Stimulated activated CD4-positive, alpha-beta T cell treated with anti-CD3 and anti-CD28 coated beads, Interleukin-1b, Interleukin-23, amount 100 ng/mL, for 4 hours (primary cell): ENCODE results near the gene CDH26.
"Not testable (repeated sequence)": the region's sequence is repeated elsewhere in the genome, so short reads cannot be mapped to it uniquely, and the experiment has no call there.

Experiments used
- DNase-seq, 2 donors: peaks; one replicate each; pipeline ENCODE4 v3.0.0-alpha.2; 2020; ENCODE audit warnings: low read depth in 2 of 2

Gene CDH26

DNA sequence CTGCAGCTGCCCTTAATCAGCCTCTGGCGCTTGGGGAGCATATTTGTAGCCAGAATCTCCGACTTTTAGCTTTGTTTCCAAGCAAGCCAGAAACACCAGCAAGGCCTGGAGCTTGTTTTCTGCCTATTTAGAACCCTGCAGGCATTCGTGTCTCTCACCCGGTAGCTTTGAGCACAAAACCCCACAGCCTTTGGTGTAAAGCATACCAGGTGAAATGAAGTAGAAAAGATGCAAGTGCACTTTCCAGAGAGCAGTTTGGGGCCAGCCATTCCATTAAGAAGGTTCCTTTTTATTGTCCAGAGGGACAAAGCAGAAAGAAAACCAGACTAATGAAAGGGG, 17.3 kb upstream of the CDH26 start:
- DNase-seq: no peak

DNA sequence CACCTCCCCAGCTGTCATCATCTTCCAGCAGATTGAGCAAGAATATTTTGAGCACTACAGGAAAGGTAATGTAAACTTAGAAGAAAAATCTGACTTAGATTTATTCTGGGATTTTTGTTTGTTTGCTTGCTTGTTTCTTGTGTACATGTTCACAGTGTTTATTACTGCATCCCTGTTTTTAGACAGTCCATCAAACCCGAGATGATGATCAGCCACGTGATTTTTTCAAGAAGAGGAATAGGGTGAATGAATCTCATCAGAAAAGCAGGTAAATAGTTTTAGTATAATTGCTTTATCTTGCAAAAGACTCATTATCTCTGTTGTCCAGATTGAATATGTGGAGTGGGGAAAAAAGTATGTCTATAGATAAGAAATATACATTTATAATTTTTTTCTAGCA, 16.0 kb upstream of the CDH26 start:
- DNase-seq: no peak

DNA sequence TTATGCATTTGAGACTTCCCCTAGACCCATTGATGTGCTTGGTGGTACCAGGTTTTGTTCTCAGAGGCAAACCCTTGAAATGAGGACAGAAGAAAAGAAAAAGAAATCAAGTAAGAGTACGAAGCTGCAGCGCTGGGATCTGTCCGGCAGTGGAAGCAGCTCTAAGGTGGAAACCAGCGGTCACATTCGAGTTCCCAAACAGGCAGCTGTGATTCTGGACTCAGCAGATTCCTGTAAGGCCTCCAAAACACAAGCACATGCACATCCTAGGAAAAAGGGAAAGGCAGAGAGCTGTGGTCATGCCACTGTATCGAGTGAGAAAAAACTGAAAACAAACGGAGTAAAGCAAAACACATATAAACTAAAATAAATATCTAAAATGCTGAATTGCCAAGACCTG, 13.5 kb upstream of the CDH26 start:
- no peak for DNase-seq

DNA sequence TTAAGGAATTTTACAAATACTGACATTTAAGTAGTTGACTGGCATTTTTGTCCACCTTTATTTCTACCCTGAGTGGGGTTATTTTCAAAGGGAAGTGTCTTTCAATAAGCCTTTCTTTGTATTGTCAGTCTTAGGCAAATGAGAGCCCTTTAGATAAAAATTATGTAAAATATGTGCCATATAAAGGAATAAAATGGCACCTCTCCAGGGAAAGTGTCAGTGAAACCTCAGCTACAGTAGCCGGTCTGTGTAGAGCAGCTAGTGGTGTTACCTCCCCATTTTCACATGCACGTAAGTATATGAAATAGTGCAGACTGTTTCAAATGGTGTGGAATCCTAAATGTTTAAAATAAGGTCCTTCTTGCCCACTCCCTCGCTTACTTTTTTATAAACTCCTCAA, 13.0 kb upstream of the CDH26 start:
- DNase-seq: no peak

DNA sequence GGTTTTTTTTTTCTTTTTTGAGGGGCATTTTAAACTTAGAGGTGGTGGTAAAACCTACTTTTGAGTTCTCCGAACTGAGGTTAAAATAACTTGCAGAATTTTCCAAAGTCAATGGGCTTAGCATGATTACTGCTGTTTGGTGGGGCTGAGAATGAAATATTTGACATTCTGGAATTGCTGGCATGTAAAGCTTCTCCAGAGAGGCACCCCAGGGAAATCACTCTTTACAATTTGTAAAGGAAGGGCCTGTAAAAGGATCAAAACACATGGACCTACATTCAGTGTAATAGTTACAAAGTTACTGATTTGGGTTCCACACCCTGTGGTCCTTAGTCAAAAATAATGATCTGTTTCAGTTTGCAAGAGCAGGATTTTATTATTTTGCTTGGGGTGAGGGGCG, 12.5 kb upstream of the CDH26 start:
- DNase-seq: no peak

DNA sequence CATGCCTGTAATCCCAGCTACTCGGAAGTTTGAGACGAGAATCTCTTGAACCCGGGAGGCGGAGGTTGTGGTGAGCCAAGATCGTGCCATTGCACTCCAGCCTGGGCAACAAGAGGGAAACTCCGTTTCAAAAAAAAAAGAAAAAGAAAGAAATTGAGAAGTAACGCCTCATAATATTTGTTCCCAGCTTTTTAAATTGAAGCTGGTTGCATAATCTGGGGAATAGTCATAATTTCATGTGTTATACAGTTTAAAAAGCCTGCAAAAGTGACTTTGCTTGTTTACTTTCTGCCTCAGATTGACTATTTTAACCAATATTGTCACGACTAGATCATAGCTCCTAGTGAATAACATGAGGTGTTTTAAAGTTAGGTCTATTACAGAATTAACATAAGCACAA, 10.8 kb upstream of the CDH26 start:
- DNase-seq: no peak

DNA sequence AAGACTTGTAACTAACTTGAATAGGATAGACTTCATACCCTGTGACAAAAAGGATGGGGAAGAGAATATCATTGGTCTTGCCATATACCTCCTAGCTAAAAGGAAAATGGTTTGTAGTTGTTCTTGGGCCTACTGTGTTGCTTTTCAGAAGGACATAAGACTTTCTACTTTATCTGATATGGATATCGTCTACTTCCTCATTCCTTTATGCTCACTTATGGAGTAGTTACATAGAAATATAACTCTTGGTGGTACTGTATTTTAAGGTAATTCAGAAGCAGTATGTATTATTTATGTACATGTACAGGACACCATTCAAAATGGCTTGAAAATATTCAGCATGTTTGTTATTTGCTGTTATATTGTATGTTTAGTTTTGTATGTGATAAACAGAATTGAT, 10.0 kb upstream of the CDH26 start:
- no peak for DNase-seq

DNA sequence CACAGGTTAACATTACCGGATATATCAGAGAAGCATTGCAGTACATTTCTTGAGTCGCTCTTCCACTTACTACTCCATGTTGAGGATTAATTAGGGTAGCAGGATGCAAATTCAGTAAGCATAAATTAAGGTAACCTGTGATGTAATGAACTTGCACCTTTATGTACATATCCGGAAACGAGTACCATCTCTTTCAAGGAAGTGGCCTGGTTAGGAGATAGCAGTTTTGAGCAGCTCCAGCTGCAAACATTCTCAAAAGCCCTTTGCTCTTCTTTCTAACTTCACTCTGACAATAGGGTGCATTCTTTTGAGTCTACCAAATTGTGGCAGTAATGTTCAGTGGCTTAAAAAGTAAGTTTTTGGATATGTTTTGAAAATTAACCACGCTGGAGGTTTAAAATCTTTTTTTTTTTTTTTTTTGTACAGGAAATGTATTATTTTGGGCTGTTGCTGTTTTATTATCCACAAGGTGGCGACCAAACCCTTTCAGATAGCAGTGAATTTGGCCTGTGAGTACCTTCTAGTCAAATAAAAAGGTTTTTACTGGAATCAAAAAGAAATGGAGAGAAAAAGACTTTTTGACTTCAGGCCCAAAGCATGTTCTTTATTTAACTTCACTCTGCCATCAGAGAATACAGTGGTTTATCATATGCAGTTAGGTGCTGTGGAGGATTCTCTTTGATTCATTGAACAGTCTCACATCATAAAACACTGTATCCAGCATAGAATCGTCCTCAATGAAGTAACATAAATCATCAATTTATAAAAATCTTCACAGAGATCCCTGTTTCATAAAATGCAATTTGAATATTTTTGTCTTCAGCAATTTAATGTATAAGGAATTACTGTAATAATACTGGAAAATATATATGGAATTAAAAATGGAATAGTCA, 9.1 kb upstream of the CDH26 start:
- DNase-seq: peak in 1 of 2 donors; percentile 15

DNA sequence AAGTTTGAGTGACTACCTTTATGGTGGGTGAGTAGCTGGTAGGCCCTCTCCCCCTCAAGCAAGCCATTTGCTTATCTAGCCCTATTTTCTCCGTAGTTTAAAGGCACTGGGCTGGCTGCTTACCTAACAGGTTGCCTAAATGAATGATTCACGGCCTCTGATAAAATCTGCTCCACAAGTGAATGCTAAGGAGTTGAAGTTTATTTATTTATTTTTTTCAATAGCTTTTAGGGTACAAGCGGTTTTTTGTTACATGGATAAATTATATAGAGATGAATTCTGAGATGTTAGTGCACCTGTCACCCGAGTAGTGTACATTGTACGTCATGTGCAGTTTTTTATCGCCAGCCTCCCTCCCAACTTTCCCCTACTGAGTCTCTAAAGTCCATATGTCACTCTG, 8.3 kb upstream of the CDH26 start:
- DNase-seq: no peak

DNA sequence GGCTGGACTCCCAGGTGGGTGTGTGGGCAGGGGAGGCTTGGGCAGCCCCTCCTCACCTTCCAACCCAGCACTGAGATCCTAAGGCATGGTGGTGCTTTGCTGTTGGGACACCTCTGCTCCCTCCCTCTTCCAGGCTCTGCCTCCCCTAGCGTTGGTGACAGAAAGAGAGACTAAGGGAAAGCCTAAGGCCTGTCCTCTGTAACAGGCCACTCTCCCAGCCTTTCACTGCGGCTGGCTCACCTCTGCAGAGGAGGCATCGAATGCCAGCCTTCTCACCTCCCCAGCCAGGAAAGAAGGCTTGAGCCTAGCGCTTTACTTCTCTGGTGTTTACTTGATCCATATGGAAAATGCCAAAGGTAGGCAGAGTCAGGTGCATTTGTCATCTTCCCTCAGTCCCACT, 3.5 kb upstream of the CDH26 start:
- no peak for DNase-seq

DNA sequence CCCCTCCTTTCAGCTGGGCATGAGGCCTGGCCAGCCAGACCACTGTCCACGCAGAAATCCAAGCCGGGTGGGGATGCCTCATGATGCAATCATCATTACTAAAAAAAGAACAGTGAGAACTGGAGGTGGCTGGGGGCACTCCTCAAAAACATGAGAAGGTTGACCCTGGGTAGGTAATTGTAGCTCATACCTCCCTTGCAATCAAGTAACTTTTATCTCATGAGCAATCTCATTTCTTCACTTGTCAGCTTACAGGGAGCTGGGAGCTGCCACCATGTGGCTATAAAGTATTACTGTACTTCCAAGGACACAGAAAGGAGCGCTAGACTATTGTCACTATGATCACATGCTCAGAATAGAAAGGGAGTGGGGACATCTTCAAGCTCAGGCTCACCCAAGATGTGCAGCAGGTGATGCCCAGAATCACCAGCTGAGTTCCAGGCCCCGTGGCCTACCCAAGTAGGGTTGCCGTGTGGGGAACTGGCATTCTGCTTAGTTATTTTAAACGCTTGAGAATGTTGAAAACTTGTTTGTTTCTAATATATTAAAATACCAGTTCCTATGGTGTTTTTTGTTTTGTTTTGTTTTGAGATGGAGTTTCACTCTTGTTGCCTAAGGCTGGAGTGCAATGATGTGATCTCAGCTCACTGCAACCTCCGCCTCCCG, 3.0 kb upstream of the CDH26 start:
- DNase-seq: no peak

DNA sequence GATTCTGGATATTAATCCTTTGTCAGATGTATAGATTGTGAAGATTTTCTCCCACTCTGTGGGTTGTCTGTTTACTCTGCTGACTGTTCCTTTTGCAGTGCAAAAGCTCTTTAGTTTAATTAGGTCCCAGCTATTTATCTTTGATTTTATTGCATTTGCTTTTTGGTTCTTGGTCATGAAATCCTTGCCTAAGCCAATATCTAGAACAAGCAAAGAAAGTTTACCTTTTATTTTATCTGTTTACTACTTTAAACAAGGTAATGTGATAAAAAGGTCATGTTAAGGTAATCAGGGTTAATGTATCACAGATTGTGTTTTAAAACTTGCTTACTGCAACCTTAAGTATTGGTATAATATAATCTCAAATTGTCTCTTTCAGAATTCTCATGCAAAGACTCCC, 655 bp upstream of the CDH26 start:
- not testable (repeated sequence) for DNase-seq

DNA sequence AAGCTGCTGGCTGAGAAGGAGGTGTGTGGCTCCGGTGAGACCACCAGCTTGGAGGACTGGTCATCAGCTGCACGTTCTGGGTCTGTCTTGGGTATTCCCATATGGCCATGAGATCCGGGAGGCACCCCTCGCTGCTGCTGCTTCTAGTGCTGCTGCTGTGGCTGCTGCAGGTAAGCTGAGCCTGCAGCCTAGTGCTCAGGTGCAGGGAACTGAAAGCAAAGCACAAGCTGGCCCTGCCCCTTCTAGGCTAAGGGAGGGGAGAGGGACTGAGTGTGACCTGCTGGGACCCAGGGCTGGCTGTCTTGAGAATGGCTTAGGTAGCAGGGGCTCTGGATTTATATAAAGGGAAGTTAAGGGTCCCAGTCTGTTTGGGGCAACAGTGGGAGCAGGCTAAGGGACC, 403 bp downstream of the CDH26 start:
- no peak for DNase-seq

DNA sequence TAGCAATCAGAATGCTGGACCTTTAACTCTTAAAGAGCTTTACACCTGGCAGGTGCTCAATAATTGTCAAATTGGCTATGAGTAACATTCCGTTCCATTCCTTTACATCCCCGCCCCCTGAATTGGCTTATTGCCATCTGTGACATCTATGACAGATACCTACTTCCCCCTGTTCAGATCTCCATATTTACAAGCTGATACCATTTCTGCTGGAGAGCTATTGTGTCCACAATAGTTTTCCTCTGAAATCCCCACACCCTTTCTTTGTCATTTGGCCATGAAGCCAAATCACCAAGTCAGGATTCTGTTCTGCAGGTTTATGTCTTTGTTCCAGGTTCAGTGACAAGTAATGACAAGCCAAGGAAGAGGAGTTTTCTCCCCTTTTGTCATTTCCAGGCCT, 3.2 kb downstream of the CDH26 start:
- DNase-seq: no peak

DNA sequence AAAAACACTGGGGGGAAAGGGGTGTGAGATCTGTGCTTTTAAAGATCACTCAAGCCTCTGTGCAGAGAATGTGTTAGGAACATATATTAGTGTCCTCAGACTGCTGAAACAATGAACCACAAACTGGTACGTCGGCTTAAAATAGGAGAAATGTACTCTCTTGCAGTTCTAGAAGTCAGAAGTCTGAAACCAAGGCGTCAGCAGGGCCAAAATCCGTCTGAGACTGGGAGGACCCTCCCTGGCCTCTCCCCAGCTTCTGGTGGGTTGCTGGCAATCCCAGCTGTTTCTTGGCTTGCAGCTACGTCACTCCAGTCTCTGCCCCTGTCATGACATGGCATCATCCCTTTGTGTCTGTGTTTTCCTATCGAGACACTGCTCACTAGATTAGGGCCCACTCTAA, 3.9 kb downstream of the CDH26 start:
- DNase-seq: no peak

DNA sequence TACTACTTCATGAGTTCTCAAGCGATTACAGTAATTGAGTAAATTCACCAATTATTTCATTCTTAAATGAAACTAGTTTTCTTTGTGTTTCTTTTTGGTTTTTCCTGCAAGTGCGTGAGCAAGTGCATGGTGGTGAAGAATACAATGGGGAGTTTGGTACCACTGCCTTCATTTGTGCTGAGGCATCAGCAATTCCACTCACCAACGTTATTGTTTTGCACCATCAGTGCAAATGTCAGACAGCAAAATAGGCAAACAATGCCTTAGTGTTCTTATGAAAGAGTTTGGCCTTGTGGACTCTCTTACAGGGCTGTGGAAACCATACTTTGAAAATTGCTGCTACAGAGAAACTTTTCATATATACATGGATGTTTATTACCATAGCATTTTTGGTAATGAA, 8.2 kb downstream of the CDH26 start:
- no peak for DNase-seq

DNA sequence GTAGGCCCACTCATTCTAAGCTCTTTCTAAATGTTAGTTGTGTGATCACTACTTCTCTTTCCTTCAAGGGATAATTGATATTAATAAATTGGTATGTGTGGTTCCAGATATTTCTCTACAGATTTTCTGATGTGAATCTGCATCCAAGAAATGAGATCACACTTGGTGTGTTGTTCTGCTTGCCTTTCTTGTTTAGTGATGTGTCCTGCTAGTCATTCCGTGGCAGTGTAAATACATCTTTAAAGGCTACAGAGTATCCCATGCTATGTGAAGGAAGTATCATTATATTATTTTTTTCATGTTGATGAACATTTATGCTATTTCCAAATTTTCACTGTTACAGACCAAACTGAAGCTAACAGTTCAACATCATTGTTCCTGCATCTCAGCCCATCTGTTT, 13.2 kb downstream of the CDH26 start:
- no peak for DNase-seq

DNA sequence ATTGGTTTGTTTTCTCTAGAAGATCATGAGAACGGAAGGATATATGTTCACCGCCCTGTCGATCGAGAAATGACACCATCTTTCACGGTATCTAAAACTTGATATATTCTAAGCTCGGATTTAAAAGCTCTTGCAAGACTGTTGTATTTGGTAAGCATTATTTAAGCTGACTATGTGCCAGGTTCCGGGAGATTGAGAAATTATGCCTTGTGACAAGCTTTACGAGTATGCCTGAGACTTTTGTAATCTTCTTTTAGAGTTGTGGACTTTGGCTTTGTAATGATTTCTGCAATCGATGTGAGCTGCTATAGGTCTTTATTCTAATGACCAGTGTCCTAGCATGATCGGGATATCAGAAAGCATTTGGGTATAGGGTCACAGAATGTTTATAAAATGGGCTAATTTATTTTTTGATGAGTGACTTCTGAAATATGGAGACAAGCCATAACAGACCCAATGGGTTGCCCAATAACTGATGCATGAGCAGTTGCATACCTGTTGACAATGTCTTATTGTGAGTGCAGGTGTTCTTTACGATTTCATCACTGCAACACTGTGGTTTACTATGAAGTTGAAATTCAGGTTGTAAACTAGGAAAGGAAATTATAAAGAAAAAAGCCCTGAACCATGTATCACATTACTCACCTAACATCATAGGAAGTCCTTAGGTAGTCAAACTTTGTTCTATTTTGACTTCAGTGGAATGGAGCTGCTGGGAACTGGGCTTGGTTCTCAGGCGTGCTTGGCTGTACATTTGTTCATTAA, 14.0 kb downstream of the CDH26 start:
- DNase-seq: no peak

DNA sequence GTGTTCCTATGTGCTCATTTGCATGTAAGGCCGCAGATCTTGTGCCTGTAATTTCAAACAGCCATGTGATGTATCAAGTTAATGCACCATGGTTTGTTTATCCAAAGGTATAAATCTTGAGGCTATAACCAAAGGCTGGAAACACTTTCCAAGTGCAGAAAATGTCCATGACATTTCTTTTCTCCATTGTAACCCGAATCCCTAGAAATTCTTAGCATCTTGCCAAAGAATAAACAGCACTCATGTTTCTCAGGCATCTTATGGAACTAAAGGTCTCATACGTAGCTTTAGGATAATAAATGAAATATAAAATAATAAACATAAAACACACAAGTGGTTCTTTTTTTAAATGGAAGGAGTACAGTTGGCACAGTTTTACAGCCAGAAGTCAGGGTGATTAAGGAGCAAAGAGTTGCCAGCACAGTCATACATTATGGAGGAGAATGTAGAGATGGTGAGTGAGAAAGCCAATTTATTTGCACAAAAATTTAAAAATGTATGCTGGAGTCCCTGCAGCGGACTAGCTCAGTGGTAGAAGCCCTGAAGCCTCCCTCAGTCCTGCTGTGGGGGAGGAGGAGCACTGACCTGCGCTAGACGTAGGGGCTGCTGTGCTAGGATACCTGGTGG, 18.0 kb downstream of the CDH26 start:
- DNase-seq: no peak

DNA sequence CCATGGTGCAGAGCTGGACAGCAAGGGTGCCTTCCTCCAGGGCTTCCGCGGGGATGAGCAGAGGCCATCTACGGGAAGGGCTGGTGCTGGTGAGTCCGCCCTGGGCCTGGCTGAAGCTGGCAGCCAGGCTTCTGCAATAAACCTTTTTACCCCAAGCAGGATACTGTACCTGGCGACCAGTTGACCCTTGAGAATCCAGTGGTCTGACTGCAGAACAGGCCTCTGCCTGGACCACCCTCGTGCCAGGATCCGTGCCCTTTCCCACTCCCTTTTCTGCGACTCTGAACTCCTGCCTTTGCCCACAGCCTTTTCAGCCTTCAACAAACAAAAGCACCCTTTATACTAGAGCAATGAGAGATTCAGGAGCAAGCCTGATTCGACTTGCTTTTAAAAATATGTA, 18.9 kb downstream of the CDH26 start:
- no peak for DNase-seq

DNA sequence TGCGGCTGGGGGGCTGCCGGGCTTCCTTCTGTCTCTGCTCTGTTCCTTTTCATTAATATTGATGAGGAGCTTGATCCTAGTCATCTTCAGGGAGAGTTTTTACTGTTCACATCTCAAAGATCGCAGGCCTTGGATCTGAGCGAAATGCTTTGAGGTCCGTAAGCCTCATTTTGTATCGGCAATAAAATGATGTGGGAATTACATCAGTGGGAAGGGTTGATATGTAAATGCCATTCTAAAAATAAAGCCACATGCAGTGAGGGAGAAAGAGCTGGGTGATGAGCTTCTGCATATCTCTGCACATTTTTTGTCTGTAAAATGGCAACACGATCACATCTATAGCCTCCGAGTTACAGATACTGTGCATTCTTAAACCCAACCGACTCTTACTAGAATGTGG, 24.9 kb downstream of the CDH26 start:
- no peak for DNase-seq

DNA sequence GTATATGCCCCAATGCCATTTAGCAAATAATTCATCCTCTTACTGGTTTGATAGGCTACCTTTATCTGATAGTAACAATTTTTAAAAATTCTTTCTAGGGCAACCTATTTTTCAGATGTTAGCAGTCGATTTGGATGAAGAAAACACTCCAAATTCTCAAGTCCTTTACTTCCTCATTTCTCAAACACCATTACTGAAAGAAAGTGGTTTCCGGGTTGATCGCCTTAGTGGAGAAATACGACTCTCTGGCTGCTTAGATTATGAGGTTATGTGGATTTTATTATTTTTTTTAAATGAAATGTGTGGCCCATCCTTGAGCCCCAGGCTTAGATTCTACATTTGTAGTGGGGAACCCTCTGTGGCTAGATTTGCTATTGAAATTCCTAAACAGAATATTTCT, 26.3 kb downstream of the CDH26 start:
- DNase-seq: no peak
